Measurements from ENCODE around the gene IRF8.
A peak's percentile ranks its signal among the peaks of the same experiment; 100 is the strongest.
"Not testable (repeated sequence)": the region's sequence is repeated elsewhere in the genome, so short reads cannot be mapped to it uniquely, and the experiment has no call there.

Gene IRF8

DNA sequence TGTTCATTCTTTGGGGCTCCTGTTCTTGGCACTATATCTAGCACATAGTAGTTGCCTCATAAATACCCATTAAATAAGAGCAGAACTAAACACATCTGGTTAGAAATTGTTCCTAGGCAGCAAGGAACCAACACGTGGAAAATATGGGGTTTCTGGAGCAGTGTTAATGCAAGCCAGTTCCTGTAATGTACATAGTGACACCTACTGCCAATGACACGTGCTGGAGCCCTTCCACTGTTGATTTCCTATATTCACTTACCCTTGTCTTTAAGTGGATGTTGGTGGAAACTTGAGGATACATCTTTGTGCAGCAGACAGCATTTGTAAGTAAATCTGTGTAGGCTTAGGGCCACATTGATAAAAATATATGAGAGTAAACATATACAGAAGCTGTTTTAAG, 1.6 kb upstream of the IRF8 start:
- no peak for DNase-seq

DNA sequence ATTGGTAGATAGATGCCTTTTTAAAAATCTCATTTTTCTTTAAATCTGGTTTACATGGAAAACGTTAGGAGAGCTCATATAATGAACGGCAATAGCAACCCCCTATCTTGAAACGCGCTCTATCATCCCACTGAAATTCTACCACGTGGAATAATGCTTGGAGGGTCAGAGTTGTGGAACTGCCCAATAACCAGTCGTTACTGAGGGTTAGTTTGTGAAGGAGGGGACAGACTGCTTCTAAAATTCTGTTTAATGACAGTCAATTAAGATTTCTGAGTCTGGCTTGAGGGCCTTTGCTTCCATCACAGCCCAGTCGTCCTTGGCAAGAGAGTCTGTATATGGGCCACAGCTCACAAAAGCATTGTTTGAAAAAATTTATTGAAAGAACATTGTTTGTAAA, 482 bp downstream of the IRF8 start:
- DNase-seq: no peak

DNA sequence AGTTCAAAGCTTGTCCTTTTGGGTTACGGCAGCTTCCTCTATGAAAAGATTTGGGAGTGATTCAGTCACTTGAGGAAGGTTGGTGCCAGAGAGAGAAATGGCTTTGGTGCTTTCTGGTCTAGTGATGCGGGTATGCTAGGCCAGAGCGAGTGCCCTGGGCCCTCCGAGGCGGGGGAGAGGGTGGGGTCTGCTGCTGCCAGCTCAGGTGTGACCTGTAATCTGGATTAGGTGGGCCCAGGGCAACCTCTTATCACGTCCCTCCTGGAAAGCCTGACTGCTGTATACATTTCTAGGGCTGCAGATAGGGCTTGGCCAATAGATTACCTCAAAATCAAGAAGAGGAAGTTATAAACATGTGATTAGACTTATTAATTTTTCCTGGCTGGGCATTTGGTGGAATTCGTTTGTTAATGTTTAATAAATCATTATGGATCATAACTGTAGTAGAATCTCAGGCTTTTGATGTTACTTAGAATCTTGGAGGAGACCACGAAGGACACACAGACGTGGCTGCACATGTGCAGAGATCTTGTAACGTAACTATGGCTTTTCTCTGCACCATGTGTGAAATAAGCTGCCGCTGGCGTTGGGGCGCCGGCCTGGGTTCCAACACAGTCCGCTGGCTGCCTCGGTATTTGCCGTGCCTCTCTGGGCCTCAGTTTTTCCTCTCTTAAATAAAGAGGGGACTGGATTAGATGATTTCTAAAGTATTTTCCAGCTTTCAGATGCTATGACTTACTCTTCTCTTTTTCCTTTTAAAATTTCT, 1.2 kb downstream of the IRF8 start:
- DNase-seq: no peak

DNA sequence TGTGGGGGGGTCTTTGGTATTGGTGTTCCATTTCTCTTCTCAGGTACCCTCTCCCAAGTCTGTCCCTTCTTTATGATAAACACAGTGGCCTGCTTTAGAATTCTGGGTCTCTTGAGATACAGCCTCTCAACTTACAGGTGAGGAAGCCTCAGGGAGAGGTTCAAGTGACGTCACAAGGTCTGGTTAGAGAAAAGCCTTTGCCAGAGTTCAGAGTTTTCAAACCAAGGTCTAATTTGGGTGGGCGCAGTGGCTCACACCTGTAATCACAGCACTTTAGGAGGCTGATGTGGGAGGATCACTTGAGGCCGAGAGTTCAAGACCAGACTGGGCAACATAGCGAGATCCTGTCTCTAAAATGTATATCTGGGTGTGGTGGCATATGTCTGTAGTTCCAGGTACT, 2.1 kb downstream of the IRF8 start:
- DNase-seq: no peak

DNA sequence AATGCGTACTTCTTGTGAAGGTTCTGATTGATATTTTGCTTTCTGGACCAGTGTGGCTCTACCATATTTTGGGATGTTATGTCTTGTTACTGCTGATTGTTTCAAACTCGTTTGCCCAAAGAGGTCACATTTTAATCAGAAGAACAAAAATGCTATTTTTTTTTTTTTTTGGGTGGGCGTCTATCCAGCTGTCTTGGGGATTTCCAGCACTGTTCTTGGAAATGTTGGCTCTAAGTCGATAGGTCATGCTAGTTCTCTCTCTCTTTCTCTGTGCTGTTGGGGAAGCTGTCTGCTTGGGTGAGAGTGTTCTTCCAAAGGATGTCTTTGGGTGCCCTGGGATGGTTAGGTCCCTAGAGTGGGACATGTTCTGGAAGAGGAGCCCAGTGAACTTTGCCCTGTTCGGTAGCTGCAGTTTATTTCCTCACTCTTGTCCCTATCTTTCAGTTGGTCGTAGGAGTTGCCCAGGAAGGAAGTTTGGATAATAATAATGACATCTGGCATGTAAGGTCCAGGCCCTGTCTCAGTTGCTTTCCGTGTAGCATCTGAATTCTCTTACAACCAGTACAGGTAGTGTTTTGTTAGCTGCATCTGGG, 2.9 kb downstream of the IRF8 start:
- no peak for DNase-seq

DNA sequence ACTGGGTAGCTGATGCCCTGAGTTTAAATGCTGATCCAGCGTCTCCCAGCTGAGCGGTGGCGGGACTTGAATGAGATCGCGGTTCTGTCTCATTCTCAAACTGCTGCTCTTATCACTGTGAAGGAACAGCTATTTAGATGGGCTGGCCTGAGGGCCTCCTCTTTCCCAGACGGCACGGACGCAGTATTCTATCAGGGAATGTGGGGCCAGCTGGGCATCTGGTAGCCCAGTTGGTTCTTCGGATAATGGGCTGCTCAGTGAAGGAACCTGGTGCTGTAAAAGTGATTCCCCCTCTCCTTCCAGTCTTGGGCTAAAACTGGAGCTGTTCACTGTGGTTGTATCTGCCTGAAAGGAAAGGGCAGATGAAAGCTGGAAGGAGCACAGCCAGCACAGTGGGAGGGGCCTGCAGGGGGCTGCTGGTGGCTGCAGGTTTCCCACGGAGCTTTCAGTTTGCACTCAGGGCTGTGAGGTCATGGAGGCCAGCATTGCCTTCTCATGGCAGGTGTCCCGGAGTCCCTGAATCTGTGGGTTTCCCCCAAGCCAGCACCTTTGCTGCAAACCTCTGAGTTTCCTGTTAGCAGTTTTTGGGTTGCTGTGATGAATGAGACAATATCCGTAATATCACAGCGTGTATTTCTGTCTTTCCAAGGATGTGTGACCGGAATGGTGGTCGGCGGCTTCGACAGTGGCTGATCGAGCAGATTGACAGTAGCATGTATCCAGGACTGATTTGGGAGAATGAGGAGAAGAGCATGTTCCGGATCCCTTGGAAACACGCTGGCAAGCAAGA, 3.6 kb downstream of the IRF8 start:
- DNase-seq: peak; percentile 62 to 80

DNA sequence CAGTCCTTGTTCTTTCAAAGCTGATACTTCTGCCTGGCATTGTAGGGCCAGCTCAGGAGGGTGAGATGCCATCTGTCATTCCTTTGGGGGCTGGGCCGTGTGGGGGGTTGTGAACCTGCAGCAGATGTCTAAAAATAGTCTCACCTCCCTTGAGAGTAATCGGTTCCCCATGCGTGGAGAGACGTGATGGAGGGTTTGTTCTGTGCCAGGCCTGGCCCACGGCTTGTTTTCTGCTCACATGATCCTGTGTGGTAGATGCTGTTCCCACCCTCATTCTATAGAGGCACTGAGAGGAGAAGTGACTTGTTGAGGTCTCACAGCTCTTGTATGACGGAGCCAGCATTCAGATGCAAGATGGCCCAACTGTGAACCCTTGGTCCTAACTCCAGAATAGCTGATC, 4.6 kb downstream of the IRF8 start:
- DNase-seq: peak in 1 of 2 donors; percentile 79

DNA sequence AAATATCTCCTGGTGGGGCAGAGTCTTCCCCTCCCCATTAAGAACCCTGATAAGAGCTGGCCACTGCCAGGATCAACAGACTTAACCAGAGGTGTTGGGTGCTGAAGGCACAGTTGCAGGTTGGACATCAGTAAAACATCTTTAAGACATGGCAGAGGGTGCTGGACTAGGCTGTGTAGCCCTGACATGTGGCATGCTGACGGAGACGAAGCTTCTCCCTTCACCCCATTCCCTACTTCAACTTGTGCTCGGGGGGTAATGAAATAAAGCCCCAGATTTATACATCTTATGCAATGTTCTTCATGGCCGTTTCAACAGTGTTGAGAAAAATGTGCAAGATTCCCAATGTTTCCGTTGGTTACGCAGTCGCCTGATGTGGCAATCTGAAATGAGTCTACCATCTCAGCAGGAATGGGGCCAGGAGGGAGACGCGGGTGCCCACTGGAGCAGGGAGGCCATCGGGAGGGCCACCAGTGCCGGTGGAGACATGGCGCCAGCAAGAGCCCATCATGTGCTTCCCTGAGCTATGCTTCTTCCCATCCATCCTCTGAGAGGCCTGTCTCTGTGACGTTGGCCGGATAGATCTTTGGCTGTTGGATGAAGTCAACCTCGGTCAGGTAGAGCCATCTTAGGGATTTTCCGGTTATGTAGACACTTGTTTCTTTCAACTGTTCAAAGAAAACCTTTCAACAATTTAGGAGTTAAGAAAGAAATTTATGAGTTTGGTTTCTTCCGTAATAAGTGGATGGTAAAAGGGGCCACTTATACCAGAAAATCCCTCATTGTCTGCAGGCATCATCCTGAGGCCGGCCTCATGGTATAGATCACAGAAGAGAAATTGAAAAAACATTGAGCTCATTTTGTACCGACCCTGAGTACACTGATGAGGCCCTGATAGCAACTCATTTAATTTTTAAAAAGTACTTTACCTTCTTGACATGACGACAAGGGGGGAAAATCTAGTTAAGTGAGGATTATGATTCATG, 6.4 kb downstream of the IRF8 start:
- DNase-seq: no peak

DNA sequence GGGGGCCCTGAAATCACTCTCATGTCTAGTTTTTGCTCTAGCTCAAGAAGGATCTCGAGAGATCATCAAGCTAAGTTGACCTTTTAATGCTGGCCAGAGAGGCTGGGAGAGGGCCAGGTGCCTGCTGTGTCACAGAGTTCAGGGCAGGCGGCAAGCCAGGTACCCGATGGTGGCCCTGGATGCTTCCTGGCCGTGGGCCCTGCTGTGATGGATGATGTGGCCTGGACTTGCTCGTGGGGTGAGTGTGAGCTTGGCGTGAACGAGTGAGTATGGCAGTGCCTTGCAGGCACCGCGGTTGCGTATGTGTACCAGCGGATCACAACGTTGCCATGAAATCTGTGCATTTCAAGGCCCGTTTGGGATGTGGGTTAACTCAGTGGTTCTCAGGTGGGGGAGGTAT, 7.4 kb downstream of the IRF8 start:
- DNase-seq: no peak

DNA sequence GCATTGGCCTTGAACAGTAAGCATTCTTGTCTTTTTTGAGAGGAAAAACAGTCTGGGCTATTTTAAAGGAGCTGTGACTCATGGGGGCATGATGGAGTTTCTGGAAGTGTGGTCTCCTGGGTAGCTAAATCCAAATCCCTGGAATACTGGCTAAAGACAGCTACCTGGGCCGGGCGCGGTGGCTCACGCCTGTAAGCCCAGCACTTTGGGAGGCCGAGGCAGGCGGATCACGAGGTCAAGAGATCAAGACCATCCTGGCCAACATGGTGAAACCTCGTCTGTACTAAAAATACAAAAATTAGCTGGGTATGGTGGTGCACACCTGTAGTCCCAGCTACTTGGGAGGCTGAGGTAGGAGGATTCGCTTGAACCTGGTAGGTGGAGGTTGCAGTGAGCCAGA, 8.3 kb downstream of the IRF8 start:
- DNase-seq: not testable (repeated sequence)

DNA sequence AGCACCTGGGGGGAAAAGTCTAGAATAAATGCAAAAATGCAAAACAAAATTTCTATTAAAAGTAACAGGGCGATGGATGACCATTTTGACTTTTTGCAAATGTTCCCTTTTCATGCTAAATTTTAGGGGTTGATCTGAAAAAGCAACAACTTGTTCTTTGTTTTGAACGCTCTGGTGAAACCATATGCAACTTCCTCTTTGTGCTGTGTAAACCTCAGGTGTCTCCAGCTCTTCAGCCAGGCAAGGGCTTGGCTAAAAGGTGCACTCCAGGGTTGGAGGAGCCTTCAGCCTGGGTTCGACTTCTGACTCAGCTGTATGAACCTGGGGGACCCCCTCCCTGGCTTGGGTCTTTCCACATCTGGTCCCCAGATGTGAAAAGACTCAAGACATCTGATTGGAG, 9.5 kb downstream of the IRF8 start:
- DNase-seq: peak in 1 of 2 donors; percentile 48

DNA sequence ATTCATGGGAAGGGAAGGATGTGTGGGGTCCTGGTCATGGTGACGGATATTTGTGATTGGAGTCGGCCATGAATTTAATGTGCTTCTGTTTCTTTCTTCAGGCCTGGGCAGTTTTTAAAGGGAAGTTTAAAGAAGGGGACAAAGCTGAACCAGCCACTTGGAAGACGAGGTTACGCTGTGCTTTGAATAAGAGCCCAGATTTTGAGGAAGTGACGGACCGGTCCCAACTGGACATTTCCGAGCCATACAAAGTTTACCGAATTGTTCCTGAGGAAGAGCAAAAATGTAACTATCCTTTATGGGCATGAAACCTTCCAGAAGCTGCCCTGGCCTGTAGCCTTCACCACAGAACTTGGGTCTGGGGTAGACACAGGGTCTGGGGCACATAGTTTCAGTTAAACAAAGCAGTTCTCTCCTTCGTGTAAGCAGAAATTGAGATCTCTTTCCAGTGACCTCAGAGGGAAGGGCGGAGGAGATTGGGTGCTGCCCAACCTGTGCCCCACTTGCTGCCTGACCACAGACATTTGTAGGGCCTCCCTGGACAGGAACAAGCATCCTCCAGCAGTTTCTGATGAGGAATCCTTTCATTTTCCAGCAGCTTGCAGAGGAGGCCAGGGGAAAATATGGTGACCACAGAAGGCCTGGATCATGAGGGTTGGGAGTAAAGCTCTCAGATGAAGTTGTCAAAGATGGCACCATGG, 10.1 kb downstream of the IRF8 start:
- DNase-seq: peak in 1 of 2 donors; percentile 30

DNA sequence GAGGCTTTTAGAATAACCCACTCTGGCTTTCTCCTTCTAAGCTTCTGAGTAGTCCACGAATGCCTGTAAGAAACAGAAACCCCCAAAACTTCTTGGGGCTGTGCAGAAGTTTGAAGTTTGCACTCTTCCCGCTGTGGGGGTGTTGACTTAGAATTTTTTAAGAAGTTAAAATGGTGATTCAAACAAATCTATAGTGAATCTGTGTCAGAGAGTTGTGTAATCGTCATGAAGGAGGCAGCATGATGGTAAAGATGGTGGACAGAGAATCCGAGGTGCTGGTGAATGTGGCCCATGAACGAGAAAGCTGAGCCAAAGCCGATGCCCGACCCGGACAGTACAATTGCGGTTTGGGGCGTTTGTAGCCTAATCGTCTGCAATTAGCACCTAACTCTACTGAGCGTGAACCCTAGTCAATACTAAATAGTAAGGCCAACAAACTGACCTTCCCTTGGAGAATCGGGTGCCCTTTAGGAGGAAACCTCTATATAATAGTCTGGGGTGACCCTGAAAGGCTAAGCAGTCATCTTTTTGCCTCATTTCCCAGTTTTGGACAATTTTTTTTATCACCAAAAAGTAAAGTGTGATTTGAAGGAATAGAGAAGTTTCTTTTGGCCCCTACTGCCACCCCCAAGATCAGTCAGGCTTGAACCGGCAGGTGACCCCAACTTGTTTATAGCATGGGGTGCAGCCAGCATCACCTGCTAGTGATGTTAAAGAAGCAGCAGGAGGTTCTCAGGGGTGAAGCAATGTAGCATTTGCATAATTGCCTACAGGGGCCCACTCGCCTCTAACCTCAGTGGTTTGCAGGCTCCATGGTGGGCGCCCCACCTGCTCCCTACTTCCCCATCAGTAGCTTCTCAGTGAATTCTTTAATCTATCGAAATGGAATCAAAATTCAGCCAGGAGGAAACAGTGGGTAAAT, 11.2 kb downstream of the IRF8 start:
- peak in 1 of 2 donors; percentile 33 for DNase-seq

DNA sequence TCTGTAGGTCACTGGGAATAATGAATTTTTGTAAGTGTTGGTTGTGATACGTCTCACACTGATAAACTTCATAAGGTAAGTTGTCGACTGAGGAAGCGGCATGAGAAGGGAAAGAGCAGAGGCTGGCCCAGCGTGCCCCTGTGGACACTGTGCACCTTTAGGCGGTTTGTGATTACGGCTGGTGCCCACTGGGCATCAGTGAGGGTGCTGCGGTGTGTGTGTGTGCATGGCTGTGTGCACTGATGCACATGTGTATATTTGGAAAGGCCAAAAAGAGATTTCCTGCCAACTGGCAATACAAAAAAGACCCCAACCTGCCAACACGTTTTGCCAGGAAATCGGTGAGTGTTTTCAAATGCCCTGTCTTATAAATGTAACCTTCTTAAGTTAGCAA, 11.9 kb downstream of the IRF8 start:
- no peak for DNase-seq

DNA sequence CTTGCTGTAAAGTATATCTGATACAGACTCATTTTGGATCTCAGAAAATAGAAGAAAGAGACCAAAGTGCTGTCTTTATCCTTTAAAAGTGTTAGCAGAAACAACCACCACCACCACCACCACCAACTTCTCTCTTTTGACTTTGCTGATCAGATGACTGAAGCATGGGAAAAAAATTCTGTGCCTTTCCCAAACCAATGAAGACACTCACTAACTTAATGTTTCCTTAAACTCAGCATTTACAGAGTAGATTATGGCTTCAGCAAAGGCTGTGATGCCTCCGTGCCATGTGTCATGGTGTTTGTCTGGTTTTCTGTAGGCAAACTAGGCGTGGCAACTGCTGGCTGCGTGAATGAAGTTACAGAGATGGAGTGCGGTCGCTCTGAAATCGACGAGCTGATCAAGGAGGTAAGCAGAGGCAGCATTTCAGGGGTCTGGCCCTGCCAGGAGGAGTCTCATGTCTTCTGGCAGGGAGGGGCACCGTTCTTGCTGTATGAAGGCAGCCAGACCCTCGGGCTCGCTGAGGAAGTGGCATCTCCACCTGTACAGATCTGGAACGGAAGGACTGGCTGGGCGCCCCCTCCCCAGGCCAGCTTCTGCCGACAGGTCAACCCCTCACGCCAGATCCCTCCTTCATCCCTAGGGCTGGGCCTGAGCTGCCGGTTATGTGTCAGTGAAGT, 12.4 kb downstream of the IRF8 start:
- no peak for DNase-seq

DNA sequence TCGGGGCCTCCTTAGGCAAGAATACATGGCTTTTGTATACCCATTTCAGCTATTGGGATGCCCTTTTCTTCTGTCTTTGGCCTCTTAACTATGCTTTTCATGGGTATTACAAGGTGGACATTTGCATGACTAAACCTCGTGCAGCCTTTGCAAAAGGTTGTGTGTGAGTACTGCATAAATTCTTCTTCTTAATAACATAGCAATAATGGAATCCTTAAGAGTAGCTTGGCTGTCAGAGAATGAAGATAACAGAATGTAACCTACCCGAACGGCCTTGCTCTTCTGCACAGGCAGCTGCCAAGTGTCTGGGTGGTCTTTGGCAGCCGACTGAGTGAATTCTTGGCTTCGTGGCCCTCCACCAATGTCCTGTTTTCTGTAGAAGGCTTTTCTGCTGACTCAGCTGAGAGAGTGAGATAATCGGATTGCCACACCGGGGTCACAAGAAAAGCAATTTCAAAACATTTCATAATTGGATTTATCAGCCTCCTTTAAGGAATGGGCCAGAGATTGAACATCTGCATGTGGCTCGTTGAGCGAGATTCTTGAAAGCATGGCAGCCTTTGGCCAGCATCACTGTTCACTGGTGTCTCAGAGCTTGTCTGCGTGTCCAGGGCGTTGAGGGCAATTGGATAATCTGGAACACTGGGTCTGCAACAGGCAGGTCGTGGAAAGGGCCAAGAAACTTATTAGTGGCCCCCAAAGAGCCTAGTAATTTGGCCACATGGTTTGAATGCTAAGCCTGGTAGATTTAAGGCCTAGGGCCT, 13.4 kb downstream of the IRF8 start:
- DNase-seq: no peak

DNA sequence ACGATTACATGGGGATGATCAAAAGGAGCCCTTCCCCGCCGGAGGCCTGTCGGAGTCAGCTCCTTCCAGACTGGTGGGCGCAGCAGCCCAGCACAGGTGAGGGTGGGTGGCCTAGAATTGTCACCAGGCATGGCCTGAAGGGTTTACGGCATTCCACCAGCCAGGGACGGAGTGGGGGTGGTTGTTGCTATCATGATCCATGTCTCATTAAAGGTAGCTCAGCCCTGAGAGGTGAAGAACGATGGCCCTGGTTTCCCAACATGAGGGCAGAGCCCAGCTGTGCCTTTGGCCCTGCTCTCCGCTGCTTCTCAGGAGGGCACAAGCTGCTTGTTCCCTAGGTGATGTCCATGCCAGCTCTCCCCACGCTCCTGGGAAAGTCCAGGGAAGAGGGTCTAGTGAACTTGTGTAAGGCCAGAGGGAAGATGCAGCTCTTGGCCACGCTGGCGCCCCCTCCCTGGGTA, 14.2 kb downstream of the IRF8 start:
- DNase-seq: no peak

DNA sequence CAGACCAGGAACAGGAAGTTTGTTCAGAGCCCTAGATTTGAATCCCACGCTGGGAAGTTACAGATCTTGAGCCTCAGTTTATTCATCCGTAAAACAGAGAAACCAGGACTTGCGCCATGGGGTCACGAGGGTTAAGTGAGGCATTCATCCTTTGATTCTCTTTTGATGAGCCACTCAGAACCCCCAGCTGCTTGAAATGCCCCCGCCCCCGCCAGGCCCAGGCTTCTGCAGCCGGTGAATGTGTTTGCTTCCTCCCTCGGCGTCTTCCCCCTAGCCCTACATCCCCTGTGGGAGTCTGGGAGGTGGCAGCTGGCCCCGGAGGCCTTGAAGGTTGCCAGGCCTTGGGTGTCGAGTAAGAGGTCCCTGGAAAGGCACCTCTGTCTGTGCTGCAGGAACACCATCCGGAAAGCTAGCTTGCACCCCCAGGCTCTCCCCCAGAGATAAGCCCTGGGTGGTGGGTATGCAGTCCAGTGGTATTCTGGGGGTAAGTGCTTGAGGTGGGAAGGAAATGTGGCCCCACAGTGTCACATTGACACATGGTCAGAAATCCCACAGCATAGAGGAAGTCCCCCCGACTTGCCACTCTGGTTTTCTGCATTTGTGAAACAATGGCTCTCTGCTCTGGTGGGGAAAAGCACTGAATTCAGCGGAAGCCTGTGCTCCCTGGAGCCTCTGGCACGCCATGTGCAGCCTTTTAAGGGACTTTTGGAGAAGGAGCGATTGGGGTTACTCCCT, 14.9 kb downstream of the IRF8 start:
- DNase-seq: no peak

DNA sequence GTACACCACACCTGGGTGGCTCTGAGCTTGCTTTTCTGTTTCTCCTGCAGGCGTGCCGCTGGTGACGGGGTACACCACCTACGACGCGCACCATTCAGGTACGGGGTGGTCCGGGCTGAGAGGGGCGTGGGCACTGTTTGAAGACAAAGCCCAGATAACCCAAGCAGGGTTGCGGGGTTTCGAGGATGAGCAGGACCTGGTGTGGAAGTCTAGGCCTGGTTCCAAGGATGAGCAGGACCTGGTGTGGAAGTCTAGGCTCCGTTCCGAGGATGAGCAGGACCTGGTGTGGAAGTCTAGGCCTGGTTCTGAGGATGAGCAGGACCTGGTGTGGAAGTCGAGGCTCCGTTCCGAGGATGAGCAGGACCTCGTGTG, 15.4 kb downstream of the IRF8 start:
- DNase-seq: no peak
